Glomerular visceral epithelial cell (primary cell): Measurements from ENCODE around the gene ATL3.
A peak's percentile ranks its signal among the peaks of the same experiment; 100 is the strongest.
"Not testable (repeated sequence)": the region's sequence is repeated elsewhere in the genome, so short reads cannot be mapped to it uniquely, and the experiment has no call there.

Experiments
- DNase-seq: peaks from one replicate; pipeline ENCODE4 v3.0.0-alpha.2; 2016; ENCODE audit errors: extremely low spot score

The ATL3 gene

DNA sequence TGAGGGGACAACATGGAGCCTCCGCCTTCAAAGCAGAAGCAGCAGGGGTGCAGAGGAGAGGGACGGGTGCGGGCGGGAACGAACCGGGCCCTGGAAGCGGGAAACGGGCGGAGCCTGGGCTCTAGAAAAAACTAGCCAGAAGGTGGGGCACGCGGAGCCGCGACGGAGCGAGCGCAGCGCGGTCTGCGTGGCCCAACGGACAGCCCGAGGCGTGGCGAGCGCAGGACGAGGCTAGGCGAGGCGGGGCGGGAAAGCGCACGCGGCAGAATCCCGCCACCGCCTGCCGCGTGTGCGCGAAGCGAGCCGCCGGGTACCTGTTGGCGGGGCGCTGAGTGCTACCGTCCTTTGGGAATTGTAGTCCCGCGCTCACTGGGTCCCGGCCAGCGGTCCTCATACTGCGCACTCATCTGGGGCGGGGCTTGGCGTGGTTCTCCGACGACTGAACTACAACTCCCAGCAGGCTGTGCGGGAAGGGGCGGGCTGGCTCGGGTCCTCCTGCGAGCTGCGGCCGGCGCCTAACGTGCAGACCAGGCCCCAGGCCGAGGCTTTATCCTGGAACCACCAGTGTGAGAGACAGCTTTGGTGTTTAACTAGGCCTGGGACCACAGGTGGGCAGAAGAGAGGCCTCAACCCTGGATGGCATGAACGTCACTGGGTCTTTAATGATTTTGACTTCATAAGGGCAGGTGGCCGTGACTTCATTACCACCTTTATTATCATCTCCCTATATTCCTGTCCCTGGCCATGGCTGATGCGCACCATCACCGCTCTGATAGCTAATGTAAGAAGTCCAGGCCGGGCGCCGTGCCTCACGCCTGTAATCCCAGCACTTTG lies at the start of gene ATL3:
Gene ATL3, minus strand, starts transcription at position 55 of the 834 bp plus-strand sequence. Its CDS starts 41 bp downstream, at position 14.
- DNase-seq = peak; percentile 93

DNA sequence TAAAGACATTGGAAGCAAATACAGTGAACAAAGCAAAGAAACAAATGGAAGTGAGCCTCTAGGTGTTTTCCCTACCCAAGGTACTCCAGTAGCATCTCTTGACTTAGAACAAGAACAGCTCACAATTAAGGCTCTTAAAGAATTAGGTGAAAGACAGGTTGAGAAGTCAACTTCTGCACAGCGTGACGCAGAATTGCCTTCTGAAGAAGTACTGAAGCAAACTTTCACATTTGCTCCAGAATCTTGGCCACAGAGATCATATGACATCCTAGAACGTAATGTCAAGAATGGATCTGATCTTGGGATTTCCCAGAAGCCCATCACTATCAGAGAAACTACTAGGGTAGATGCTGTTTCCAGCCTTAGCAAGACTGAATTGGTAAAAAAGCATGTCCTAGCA lies 49.4 kb upstream of the ATL3 start:
- DNase-seq = no peak

GRCh38 chr11:63719987-63720386 lies 48.8 kb upstream of the ATL3 start:
- DNase-seq = peak; percentile 28

DNA sequence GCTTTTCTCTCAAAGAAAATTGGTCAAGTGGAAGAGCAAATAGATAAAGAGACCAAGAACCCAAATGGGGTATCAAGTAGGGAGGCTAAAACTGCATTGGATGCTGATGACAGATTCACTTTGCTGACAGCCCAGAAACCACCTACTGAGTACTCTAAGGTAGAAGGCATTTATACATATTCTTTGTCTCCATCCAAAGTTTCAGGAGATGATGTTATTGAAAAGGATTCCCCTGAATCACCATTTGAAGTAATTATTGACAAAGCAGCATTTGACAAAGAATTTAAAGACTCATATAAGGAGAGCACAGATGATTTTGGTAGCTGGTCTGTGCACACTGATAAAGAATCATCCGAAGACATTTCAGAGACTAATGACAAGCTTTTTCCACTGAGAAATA lies 47.8 kb upstream of the ATL3 start:
- DNase-seq = no peak

DNA sequence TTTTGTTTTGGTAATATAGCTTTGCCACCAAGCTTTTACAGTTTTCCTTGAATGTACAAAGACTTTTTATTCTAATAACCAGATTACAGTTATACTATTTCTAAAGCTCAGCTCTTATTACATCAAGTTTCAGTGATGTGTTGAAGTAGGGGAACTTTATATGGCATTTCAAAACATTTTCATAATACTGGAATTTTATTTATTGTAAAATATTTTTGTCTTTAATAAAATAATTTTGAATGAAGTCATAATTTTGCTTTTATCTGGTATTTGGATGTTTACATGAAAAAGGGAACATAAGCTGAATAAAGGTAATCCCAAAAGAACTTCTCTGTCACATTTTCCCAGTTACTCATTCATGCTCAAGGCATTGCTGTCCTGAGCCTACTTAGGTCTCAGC lies 44.9 kb upstream of the ATL3 start:
- no peak for DNase-seq

- DNase-seq = no peak
These were observed 42.6 kb upstream of the ATL3 start for GRCh38 chr11:63713766-63714165.

- no peak for DNase-seq
These were observed 40.7 kb upstream of the ATL3 start for GRCh38 chr11:63711838-63712237.

DNA sequence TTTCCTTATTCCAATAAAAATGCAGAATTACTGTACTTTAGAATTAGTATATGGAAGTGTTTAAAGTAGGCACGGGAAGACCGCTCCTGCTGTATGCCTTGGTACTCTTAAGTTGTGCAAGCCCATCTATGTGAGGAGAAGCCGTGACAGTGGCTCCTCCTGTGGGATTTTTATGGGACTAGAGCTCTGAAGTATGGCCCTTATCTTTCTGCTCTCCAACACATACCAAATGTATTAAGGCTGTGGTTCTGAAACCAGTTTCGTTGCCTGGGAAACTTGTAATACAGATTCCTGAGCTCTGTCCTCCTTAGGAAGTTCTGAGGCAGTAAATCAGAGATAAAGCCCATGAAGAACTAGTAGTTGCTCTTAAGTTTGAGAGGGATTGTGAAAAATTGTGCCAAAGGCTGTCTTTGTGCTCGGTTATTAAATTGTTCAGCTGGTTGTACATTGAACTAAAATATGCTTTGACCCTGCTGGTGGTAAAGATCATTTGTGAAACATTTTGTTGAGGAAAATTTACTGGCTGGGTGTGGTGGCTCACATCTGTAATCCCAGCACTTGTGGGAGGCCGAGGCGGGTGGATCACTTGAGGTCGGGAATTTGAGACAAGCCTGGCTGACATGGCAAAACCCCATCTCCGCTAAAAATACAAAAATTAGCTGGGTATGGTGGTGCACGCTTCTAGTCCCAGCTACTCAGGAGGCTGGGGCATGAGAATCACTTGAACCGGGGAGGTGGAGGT lies 39.5 kb upstream of the ATL3 start:
- no peak for DNase-seq

DNA sequence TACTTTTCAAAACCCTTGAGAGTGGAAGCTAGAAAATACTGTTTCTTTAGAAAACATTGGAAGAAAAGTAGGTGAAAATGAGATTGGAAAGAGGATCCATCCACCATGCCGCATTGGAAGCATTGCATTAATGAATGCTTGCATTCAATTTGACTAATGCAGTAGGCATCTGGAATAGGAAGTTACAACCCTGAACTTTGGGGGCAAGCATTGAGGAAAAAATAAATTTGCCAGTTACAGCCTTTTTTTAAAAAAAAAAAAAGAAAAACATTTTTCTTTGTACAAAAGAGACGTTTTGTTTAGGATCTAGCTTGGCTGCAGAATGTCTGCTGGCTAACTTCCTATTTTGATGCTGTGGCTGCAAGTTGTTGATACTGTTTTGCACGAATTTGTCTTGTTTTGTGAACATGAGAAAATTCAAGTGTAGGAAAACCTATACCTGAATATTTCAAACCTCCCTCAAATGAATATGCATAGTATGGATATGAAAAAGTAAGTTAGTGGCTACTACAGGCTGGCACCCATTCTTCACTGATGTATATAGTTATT lies 38.2 kb upstream of the ATL3 start:
- no peak for DNase-seq

- no peak for DNase-seq
These were observed 37.6 kb upstream of the ATL3 start for GRCh38 chr11:63708764-63709163.

- no peak for DNase-seq
These were observed 34.4 kb upstream of the ATL3 start for GRCh38 chr11:63705526-63705925.

- no peak for DNase-seq
These were observed 28.7 kb upstream of the ATL3 start for GRCh38 chr11:63699896-63700295.

GRCh38 chr11:63698976-63699733 lies 28.0 kb upstream of the ATL3 start:
- DNase-seq = no peak

GRCh38 chr11:63694596-63694995 lies 23.4 kb upstream of the ATL3 start:
- DNase-seq = no peak

DNA sequence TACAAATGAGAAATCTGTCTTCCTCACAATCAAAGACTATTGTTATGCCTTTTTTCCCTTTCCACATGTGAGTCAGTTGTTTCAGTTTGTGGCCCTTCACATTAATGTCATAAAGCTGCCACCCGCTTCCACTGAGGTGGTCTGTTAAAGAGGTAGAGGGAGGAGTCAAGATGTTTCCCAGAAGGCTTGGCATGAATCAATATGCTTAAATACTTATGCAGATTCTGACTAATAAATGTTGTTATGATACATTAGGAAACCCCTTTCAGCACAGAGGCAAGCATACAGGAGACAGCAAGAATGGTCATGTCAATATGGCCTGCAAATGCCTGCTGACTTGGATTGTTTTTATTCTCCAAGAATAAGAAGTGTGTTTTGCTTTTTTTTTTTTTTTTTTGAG lies 16.7 kb upstream of the ATL3 start:
- no peak for DNase-seq

GRCh38 chr11:63686926-63687325 lies 15.8 kb upstream of the ATL3 start:
- DNase-seq = no peak

GRCh38 chr11:63685158-63685721 lies 14.1 kb upstream of the ATL3 start:
- DNase-seq = not testable (repeated sequence)

DNA sequence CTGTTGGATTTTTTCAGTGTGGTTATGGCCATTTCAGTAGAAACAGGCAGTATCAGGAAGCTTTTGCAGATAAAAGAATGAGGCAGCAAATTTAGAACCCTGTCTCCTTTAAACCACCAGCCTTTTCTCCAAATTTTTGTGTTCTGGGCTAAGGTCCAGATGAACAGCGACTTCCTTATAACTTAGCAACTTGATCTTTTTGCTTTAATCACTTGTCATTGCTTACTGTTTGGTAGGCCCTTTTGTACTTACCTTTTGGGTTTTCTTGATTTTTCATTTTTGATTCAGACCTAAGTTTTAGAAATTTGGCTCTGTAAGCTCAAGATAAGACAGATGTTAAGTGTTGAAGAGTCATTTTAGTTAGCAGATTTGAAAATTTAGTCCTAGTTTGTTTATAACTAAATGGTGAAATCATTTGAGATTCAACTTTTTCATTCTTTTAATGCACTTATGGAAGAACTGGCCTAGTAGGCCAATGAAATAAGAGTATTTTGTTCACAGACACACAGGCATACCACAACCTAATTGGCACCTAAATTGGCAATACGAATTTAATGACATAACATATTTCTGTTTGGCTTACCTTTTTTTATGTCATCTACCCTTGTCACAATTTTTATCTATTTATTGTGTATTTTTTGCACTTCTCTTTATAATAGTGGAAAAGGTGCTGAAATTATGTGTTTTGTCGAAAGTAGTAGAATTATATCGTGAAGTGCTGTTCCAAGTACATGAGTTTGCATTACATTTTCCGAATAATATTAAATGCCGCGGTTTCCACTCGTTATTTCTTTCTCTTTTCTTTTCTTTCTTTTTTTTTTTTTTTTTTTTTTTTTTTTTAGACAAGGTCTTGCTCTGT lies 12.2 kb upstream of the ATL3 start:
- DNase-seq = no peak

- no peak for DNase-seq
These were observed 11.2 kb upstream of the ATL3 start for GRCh38 chr11:63682066-63683021.
